ENCODE measurements around the gene ARHGAP32. TPM values are rescaled to one million over a fixed set of nuclear protein-coding genes. Genes with fewer than 3 reads are reported as not detected.

Gene ARHGAP32
- polyA plus RNA-seq, 1 donor from 2014 or later, result 12.0 TPM

GRCh38 chr11:129061492-129062230 is 130.5 kb downstream of the ARHGAP32 start:
- Histone ChIP-seq H3K9me3 (ENCODE audit: low read length) (no peaks in the 10 kb centered on the region), H3K4me3 (ENCODE audit: low read length) (no peak overlapping the region), H2AFZ (ENCODE audit: low read depth, low read length) (no peak overlapping the region), H3K79me2 (replicated peaks; ENCODE audit: insufficient read depth, low read length) (no peaks in the 10 kb centered on the region), H3K9me2 (ENCODE audit: insufficient read depth, low read length) (no peaks in the 10 kb centered on the region), H3K9ac (ENCODE audit: low read length) (no peak overlapping the region), H3K27me3 (ENCODE audit: insufficient read depth, low read depth, low read length) (no peaks in the 10 kb centered on the region), H3K27ac (ENCODE audit: low read length) (no peak overlapping the region), H3F3A (ENCODE audit: insufficient read depth, low read length, poor library complexity, severe bottlenecking) (no peaks in the 10 kb centered on the region), H3K36me3 (ENCODE audit: insufficient read depth, low read length) (peaks cover 12% of the 10 kb centered on the region), H3K4me2 (ENCODE audit: low read length) (no peak overlapping the region), H4K20me1 (ENCODE audit: insufficient read depth) (no peaks in the 10 kb centered on the region)
- TF ChIP-seq RAD21 (conservative IDR thresholded peaks at IDR 0.05) (no peak), REST (IDR thresholded peaks at IDR 0.05; ENCODE audit: borderline replicate concordance) (no peak)

- Histone ChIP-seq H3K4me2 (ENCODE audit: low read length) (no peak overlapping the region), H3K36me3 (ENCODE audit: insufficient read depth, low read length) (peaks cover 3% of the 10 kb centered on the region), H3K79me2 (replicated peaks; ENCODE audit: insufficient read depth, low read length) (no peaks in the 10 kb centered on the region), H3K9me3 (ENCODE audit: low read length) (no peaks in the 10 kb centered on the region), H3K27me3 (ENCODE audit: insufficient read depth, low read depth, low read length) (no peaks in the 10 kb centered on the region), H3F3A (ENCODE audit: insufficient read depth, low read length, poor library complexity, severe bottlenecking) (no peaks in the 10 kb centered on the region), H4K20me1 (ENCODE audit: insufficient read depth) (no peaks in the 10 kb centered on the region), H2AFZ (ENCODE audit: low read depth, low read length) (no peak overlapping the region), H3K9me2 (ENCODE audit: insufficient read depth, low read length) (no peaks in the 10 kb centered on the region), H3K9ac (ENCODE audit: low read length) (no peak overlapping the region), H3K4me3 (ENCODE audit: low read length) (no peak overlapping the region), H3K27ac (ENCODE audit: low read length) (no peak overlapping the region)
- TF ChIP-seq RAD21 (conservative IDR thresholded peaks at IDR 0.05) (no peak), SMC3 (conservative IDR thresholded peaks at IDR 0.05; ENCODE audit: poor library complexity) (no peak), REST (IDR thresholded peaks at IDR 0.05; ENCODE audit: borderline replicate concordance) (no peak)
Measured at GRCh38 chr11:129056916-129057315, 135.2 kb downstream of the ARHGAP32 start.

- Histone ChIP-seq H3K4me2 (ENCODE audit: low read length) (no peak overlapping the region), H3K9ac (ENCODE audit: low read length) (no peak overlapping the region), H3K4me3 (ENCODE audit: low read length) (no peak overlapping the region), H3K9me2 (ENCODE audit: insufficient read depth, low read length) (no peaks in the 10 kb centered on the region), H3K9me3 (ENCODE audit: low read length) (no peaks in the 10 kb centered on the region), H3K27ac (ENCODE audit: low read length) (no peak overlapping the region), H2AFZ (ENCODE audit: low read depth, low read length) (no peak overlapping the region), H3K79me2 (replicated peaks; ENCODE audit: insufficient read depth, low read length) (no peaks in the 10 kb centered on the region), H3K36me3 (ENCODE audit: insufficient read depth, low read length) (no peaks in the 10 kb centered on the region), H4K20me1 (ENCODE audit: insufficient read depth) (no peaks in the 10 kb centered on the region), H3K27me3 (ENCODE audit: insufficient read depth, low read depth, low read length) (no peaks in the 10 kb centered on the region), H3F3A (ENCODE audit: insufficient read depth, low read length, poor library complexity, severe bottlenecking) (no peaks in the 10 kb centered on the region)
- no peak for TF ChIP-seq EZH2 (IDR thresholded peaks at IDR 0.05; ENCODE audit: borderline replicate concordance, insufficient read depth, low read length, poor library complexity, severe bottlenecking)
- no peak for TF ChIP-seq REST (IDR thresholded peaks at IDR 0.05; ENCODE audit: borderline replicate concordance)
- no peak for TF ChIP-seq CTCF (IDR thresholded peaks at IDR 0.05; ENCODE audit: poor library complexity, severe bottlenecking)
- no peak for TF ChIP-seq MXI1 (conservative IDR thresholded peaks at IDR 0.05; ENCODE audit: poor library complexity, severe bottlenecking)
- TF ChIP-seq RAD21 (conservative IDR thresholded peaks at IDR 0.05), result no peak
- no peak for TF ChIP-seq TAF1 (IDR thresholded peaks at IDR 0.05; ENCODE audit: low read depth)
- TF ChIP-seq POLR2AphosphoS5 (IDR thresholded peaks at IDR 0.05), result no peak
- no peak for TF ChIP-seq SMC3 (conservative IDR thresholded peaks at IDR 0.05; ENCODE audit: poor library complexity)
Measured at GRCh38 chr11:129055196-129055595, 136.9 kb downstream of the ARHGAP32 start.
